Measurements from ENCODE around the gene GGCT.

GGCT gene

DNA sequence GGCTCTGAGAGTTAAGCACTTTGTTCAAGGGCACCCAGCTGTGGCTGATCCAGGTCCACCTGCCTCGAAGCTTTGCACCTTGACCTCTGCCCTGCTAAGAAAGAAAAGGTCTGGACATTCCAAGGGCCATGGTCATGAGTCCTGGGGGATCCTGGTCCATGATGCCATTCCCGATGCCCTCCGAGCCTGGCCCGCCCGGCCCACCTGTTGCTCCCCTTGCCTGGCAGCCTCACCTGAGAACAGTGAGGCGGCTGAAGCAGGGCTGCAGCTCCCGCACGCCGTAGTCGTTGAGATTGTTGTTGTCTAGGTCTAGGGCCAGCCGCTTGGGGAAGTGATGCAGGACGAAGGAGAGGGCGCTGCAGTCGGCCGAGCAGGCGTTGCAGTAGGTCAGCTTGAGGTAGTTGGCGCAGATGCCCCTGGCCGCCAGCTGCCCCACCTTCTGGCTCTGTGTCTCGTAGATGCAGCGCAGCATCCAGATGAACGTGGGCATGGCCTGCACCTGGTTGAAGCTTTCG is 53.6 kb downstream of the GGCT start:
- H3K4me1 ChIP-seq (ENCODE audit: control insufficient read depth in 2 of 2, insufficient read depth in 1 of 2, low read depth in 1 of 2, low read length in 2 of 2): no peaks in the 10 kb centered on the region
- no peak overlapping the region for H3K9ac ChIP-seq (ENCODE audit: low read depth, low read length, poor library complexity)
- H3K4me3 ChIP-seq (ENCODE audit: low read length in 2 of 2): no peak overlapping the region
- no peak overlapping the region for H2BK15ac ChIP-seq (ENCODE audit: low read length)
- H2BK5ac ChIP-seq (ENCODE audit: low read length): no peak overlapping the region
- no peak overlapping the region for H4K91ac ChIP-seq (ENCODE audit: low read depth, low read length, poor library complexity)
- H3K18ac ChIP-seq (ENCODE audit: low read length): peak overlapping the region; percentile 44
- no peak overlapping the region for H2AK5ac ChIP-seq (ENCODE audit: low read depth, low read length)
- no peak overlapping the region for H4K8ac ChIP-seq (ENCODE audit: low read depth, low read length)
- H3K27ac ChIP-seq (replicated peaks; ENCODE audit: low read length): no peak overlapping the region
- H3K27me3 ChIP-seq (ENCODE audit: control insufficient read depth in 3 of 3, insufficient read depth in 3 of 3, low read depth in 1 of 3, low read length in 3 of 3): no peaks in the 10 kb centered on the region
- no peak overlapping the region for H2AFZ ChIP-seq (ENCODE audit: low read length)
- H3K23ac ChIP-seq (ENCODE audit: low read depth, low read length, poor library complexity): no peak overlapping the region
- no peak for DNase-seq (ENCODE audit: low spot score)
- H3K4ac ChIP-seq (ENCODE audit: low read length): no peak overlapping the region
- H3K14ac ChIP-seq (ENCODE audit: low read length): peak overlapping the region; percentile 83
- no peak overlapping the region for H2BK120ac ChIP-seq (ENCODE audit: low read depth, low read length)
- H3K36me3 ChIP-seq (replicated peaks in 1 of 2; ENCODE audit: control insufficient read depth in 2 of 2, insufficient read depth in 2 of 2, low read length in 2 of 2): peaks cover 10 to 39% of the 10 kb centered on the region in 2 donors
- H3K4me2 ChIP-seq (ENCODE audit: insufficient read depth, low read length, poor library complexity, severe bottlenecking): no peak overlapping the region
- no CpG with 5 or more reads among the region's 22 CpGs for WGBS, 2 donors (ENCODE audit: extremely low coverage in 2 of 2, insufficient read length in 2 of 2, insufficient replicate concordance in 1 of 2)
- H2BK12ac ChIP-seq (ENCODE audit: low read length): no peak overlapping the region
- no peaks in the 10 kb centered on the region for H3K9me3 ChIP-seq (replicated peaks in 1 of 2; ENCODE audit: control insufficient read depth in 2 of 2, insufficient read depth in 1 of 2, low read depth in 1 of 2, low read length in 2 of 2)
- H3K79me1 ChIP-seq (ENCODE audit: low read depth, low read length): no peaks in the 10 kb centered on the region

DNA sequence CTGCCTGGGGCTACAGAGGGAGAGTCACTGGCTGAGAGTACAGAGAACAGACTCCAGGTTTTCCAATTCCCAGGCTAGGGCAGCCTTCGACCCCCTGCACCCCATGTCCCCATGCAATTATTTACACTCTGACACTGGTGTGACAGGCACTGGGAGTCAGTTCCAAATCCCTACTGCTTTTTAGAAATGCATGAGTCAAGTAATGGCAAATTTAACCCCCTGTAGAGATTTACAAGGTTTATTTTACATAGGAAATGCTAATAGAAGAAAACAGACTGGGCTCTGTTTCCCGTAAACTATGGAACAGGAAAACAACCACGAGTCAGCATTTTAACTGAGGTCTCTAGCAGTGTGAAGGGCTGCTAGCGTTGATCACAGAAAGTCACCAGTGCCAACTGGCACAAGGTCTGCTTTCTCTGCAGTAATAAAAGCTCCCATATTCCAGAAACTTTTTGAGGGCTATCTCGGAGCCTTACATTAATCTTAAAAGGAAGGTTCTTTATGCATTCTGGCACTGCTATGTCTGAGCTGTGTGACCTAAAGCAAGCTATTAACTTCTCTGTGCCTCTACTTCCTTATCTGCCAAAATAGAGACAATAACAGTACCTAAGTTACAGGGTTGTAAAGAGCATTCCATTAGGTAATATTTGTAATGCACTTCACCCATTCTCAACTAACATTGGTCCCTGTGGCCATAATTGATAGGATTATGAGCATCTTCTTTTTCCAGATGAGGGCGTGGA is 54.2 kb downstream of the GGCT start:
- Histone ChIP-seq H2BK120ac (ENCODE audit: low read depth, low read length) (no peak overlapping the region), H4K91ac (ENCODE audit: low read depth, low read length, poor library complexity) (no peak overlapping the region), H3K23ac (ENCODE audit: low read depth, low read length, poor library complexity) (no peak overlapping the region), H4K8ac (ENCODE audit: low read depth, low read length) (no peak overlapping the region), H2AFZ (ENCODE audit: low read length) (no peak overlapping the region), H2BK5ac (ENCODE audit: low read length) (no peak overlapping the region), H3K4ac (ENCODE audit: low read length) (no peak overlapping the region), H3K27me3 (ENCODE audit: control insufficient read depth in 3 of 3, insufficient read depth in 3 of 3, low read depth in 1 of 3, low read length in 3 of 3) (no peaks in the 10 kb centered on the region), H3K4me3 (ENCODE audit: low read length in 2 of 2) (no peak overlapping the region), H2BK15ac (ENCODE audit: low read length) (no peak overlapping the region), H2AK5ac (ENCODE audit: low read depth, low read length) (no peak overlapping the region), H3K18ac (ENCODE audit: low read length) (no peak overlapping the region), H3K14ac (ENCODE audit: low read length) (no peak overlapping the region), H3K36me3 (replicated peaks in 1 of 2; ENCODE audit: control insufficient read depth in 2 of 2, insufficient read depth in 2 of 2, low read length in 2 of 2) (peaks cover 10 to 39% of the 10 kb centered on the region in 2 donors), H3K79me1 (ENCODE audit: low read depth, low read length) (no peaks in the 10 kb centered on the region), H3K9me3 (replicated peaks in 1 of 2; ENCODE audit: control insufficient read depth in 2 of 2, insufficient read depth in 1 of 2, low read depth in 1 of 2, low read length in 2 of 2) (no peaks in the 10 kb centered on the region), H3K9ac (ENCODE audit: low read depth, low read length, poor library complexity) (no peak overlapping the region), H3K4me2 (ENCODE audit: insufficient read depth, low read length, poor library complexity, severe bottlenecking) (no peak overlapping the region), H3K4me1 (ENCODE audit: control insufficient read depth in 2 of 2, insufficient read depth in 1 of 2, low read depth in 1 of 2, low read length in 2 of 2) (no peaks in the 10 kb centered on the region), H2BK12ac (ENCODE audit: low read length) (no peak overlapping the region), H3K27ac (replicated peaks; ENCODE audit: low read length) (no peak overlapping the region)
- no CpG with 5 or more reads among the region's 6 CpGs for WGBS, 2 donors (ENCODE audit: extremely low coverage in 2 of 2, insufficient read length in 2 of 2, insufficient replicate concordance in 1 of 2)
- no peak for DNase-seq (ENCODE audit: low spot score)

DNA sequence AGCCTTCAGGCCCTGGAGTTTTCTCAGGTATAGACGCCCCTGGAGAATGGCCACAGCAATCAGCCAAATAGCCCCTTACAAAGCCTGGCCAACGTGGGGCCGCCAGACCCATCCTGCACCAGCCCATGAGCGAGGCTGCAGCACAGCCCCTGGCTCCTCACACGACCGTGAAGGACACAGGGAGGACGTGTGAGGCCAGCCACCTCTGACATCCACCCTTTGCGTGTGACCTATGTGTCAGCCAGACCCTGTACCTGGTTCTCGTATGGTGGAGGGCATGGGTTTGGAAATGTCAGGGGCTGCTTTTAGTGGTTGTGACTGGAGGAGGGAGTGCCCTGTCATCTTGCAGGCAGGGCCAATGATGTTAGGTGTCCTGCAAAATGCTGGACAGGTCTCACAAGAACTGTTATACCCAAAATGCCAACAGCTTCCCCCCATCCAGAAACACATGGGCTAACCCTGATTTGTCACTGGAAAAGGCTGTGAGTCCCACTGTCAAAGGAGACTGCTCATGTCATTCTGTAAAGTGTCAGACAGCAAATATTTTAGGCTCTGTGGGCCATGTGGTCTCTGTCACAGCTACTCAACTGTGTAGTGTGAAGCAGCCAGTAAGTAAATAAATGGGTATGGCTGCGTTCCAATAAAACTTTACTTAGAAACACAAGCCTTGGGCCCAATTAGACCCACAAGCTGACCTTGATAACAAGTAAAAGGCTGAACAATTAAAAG is 56.0 kb downstream of the GGCT start:
- no peaks in the 10 kb centered on the region for H3K27me3 ChIP-seq (ENCODE audit: control insufficient read depth in 3 of 3, insufficient read depth in 3 of 3, low read depth in 1 of 3, low read length in 3 of 3)
- H4K8ac ChIP-seq (ENCODE audit: low read depth, low read length): no peak overlapping the region
- no peak overlapping the region for H3K4ac ChIP-seq (ENCODE audit: low read length)
- peaks cover 8 to 33% of the 10 kb centered on the region in 2 donors for H3K36me3 ChIP-seq (replicated peaks in 1 of 2; ENCODE audit: control insufficient read depth in 2 of 2, insufficient read depth in 2 of 2, low read length in 2 of 2)
- H3K27ac ChIP-seq (replicated peaks; ENCODE audit: low read length): no peak overlapping the region
- no peak overlapping the region for H2BK5ac ChIP-seq (ENCODE audit: low read length)
- H4K91ac ChIP-seq (ENCODE audit: low read depth, low read length, poor library complexity): no peak overlapping the region
- H3K4me3 ChIP-seq (ENCODE audit: low read length in 2 of 2): peak overlapping the region in 1 of 2 donors; percentile 53
- H2BK15ac ChIP-seq (ENCODE audit: low read length): no peak overlapping the region
- H3K4me2 ChIP-seq (ENCODE audit: insufficient read depth, low read length, poor library complexity, severe bottlenecking): no peak overlapping the region
- H2BK120ac ChIP-seq (ENCODE audit: low read depth, low read length): no peak overlapping the region
- no peak overlapping the region for H2AFZ ChIP-seq (ENCODE audit: low read length)
- H3K9me3 ChIP-seq (replicated peaks in 1 of 2; ENCODE audit: control insufficient read depth in 2 of 2, insufficient read depth in 1 of 2, low read depth in 1 of 2, low read length in 2 of 2): no peaks in the 10 kb centered on the region
- no peaks in the 10 kb centered on the region for H3K4me1 ChIP-seq (ENCODE audit: control insufficient read depth in 2 of 2, insufficient read depth in 1 of 2, low read depth in 1 of 2, low read length in 2 of 2)
- no peak overlapping the region for H2BK12ac ChIP-seq (ENCODE audit: low read length)
- peak overlapping the region; percentile 27 for H3K14ac ChIP-seq (ENCODE audit: low read length)
- no peaks in the 10 kb centered on the region for H3K79me1 ChIP-seq (ENCODE audit: low read depth, low read length)
- no peak overlapping the region for H3K9ac ChIP-seq (ENCODE audit: low read depth, low read length, poor library complexity)
- no CpG with 5 or more reads among the region's 10 CpGs for WGBS, 2 donors (ENCODE audit: extremely low coverage in 2 of 2, insufficient read length in 2 of 2, insufficient replicate concordance in 1 of 2)
- no peak overlapping the region for H3K18ac ChIP-seq (ENCODE audit: low read length)
- no peak overlapping the region for H2AK5ac ChIP-seq (ENCODE audit: low read depth, low read length)
- no peak overlapping the region for H3K23ac ChIP-seq (ENCODE audit: low read depth, low read length, poor library complexity)
- DNase-seq (ENCODE audit: low spot score): no peak

DNA sequence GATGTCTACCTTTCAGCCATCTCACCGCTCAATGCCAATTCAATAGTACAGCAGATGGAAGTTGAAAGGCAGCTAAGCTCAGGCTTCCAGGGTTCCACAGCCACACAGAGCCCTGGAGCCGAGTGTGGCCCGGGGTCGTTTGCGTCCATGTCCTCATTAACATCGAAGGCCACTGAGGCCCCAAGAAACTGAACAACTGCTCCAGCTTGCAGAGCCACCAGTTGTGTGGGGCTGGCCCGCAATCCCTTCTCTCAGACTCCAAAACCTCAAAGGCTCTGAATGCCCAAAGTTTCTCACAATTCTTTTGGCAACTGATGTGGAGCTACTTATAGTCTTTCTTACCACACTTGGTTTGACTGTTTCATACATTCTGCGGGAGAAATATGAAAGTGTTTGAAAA is 57.2 kb downstream of the GGCT start:
- no peak overlapping the region for H2AK5ac ChIP-seq (ENCODE audit: low read depth, low read length)
- no peak overlapping the region for H3K9ac ChIP-seq (ENCODE audit: low read depth, low read length, poor library complexity)
- no peak overlapping the region for H3K18ac ChIP-seq (ENCODE audit: low read length)
- no peak overlapping the region for H3K4me3 ChIP-seq (ENCODE audit: low read length in 2 of 2)
- H3K36me3 ChIP-seq (replicated peaks in 1 of 2; ENCODE audit: control insufficient read depth in 2 of 2, insufficient read depth in 2 of 2, low read length in 2 of 2): peaks cover 5 to 29% of the 10 kb centered on the region in 2 donors
- H2BK120ac ChIP-seq (ENCODE audit: low read depth, low read length): no peak overlapping the region
- no peak overlapping the region for H4K91ac ChIP-seq (ENCODE audit: low read depth, low read length, poor library complexity)
- no peak overlapping the region for H2BK15ac ChIP-seq (ENCODE audit: low read length)
- no peak overlapping the region for H2AFZ ChIP-seq (ENCODE audit: low read length)
- peak overlapping the region; percentile 2 for H3K4me2 ChIP-seq (ENCODE audit: insufficient read depth, low read length, poor library complexity, severe bottlenecking)
- H3K79me1 ChIP-seq (ENCODE audit: low read depth, low read length): no peaks in the 10 kb centered on the region
- no peak overlapping the region for H2BK5ac ChIP-seq (ENCODE audit: low read length)
- no peak overlapping the region for H3K4ac ChIP-seq (ENCODE audit: low read length)
- DNase-seq (ENCODE audit: low spot score): no peak
- no peak overlapping the region for H3K27ac ChIP-seq (replicated peaks; ENCODE audit: low read length)
- H3K27me3 ChIP-seq (ENCODE audit: control insufficient read depth in 3 of 3, insufficient read depth in 3 of 3, low read depth in 1 of 3, low read length in 3 of 3): no peaks in the 10 kb centered on the region
- H3K23ac ChIP-seq (ENCODE audit: low read depth, low read length, poor library complexity): no peak overlapping the region
- no peak overlapping the region for H2BK12ac ChIP-seq (ENCODE audit: low read length)
- no CpG with 5 or more reads among the region's 8 CpGs for WGBS, 2 donors (ENCODE audit: extremely low coverage in 2 of 2, insufficient read length in 2 of 2, insufficient replicate concordance in 1 of 2)
- H4K8ac ChIP-seq (ENCODE audit: low read depth, low read length): no peak overlapping the region
- H3K9me3 ChIP-seq (replicated peaks in 1 of 2; ENCODE audit: control insufficient read depth in 2 of 2, insufficient read depth in 1 of 2, low read depth in 1 of 2, low read length in 2 of 2): no peaks in the 10 kb centered on the region
- no peaks in the 10 kb centered on the region for H3K4me1 ChIP-seq (ENCODE audit: control insufficient read depth in 2 of 2, insufficient read depth in 1 of 2, low read depth in 1 of 2, low read length in 2 of 2)
- no peak overlapping the region for H3K14ac ChIP-seq (ENCODE audit: low read length)

All from neuronal stem cell (in vitro differentiated cells).